ENCODE data around the gene CACFD1.

Gene CACFD1

DNA sequence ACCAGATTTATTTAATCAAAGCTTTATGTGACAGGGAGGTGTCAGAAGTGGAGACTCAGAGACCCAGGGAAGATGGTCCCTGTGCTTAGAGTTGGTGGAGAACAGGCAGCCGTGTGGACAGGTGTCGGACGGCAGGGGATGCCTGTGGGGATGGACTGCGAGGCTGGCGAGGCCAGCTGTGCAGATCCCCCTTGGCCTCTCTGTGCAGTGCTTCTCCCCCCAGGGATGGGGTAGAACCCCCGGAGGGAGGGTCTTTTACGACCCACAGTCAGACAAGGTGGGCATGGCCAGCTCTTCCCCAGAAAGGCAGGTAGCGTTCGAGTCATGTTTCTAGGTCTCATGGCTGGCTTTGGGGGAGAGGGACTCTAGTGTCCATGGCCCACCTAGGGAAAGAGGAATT is 23.8 kb downstream of the CACFD1 start:
- no peak for DNase-seq (ENCODE audit: low read depth in 3 of 3)

DNA sequence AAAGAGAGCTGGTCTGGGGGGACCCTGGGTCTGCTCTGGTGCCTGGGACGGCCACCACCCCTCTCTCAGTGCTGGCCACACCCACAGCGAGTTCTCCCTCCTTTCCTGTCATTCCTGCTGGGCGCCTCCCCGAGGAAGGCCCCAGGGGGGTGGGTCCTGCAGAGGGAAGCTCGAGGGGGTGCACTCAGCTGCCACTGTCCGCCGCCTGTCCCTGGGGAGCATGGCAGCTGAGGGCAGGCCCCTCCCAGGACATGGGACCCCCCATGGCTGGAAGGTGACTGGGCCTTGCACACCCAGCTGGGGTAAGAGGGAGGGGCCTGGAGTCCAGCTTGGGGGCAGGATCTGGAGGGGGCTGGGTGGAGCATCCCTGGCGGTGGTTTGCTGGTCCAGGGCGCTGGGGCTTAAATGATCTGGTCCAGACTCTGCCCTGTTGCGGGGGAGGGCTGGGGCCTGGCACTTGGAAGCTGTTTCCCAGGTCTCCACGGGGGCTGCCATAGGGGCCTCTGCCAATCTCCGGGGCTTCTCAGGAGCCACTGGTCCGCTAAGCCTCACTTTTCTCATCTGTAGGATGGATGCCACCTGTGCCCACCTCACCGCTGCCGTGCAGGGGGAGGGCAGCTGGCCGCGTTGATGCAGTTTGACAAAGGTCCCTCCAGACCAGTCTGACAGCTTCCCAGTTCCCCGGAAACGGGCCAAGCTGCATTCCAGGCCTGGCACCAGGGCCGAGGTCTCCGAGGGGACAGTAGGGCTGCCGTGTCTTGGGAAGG is 25.1 kb downstream of the CACFD1 start:
- DNase-seq (ENCODE audit: low read depth in 3 of 3): no peak

DNA sequence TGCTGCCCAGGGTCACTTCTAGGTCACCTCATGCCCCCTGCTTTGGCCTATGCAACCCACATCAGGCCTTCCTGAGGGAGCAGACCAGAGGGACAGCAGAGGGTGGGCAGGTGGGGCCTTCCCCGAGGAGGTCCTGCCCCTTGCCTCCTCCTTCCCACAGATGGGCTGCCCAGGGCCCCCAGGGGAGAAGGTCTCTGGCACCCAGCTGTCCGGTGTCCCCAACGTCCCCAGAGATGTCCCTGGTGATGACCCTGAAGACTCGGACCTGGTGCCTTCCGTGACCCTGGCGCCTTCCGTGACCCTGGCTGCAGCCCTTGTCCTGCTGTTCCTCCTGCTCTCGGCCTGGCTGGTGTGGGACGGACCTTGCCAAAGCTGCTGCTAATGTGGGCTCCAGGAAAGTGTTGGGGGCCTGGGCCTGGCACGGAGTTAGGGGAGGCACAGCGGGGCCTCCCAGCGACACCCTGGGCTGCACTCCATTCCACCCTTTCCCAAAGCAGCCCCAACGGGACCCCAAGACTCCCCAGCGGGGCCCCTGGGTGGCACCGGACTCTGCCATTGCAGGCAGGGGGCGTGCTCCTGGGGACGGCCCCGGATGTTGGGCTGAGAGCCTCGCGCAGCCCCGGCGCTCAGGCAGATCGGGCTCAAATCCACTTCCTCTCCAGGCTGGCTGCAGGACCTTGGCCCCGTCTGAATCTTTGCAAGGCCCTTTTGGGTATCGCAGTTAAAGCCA is 25.9 kb downstream of the CACFD1 start:
- no peak for DNase-seq (ENCODE audit: low read depth in 3 of 3)

DNA sequence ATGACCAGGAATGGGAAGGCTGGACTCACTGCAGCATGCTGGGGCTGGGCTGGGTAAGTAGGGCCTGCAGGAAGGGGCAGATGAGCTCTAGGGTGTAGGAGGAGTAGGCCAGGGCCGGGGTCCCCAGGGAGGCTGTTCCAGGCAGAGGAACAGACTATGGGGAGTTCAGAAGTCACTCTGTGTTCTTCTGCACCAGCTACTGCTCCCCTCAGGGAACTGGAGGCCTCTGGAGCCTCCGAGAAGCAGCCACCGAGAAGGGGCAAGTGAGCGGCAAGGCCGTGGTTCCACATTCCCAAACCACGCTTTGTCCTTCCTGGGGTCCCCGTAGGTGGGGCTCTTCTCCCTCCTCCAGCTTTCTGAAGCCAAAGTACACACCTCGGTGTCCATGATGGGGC is 27.6 kb downstream of the CACFD1 start:
- DNase-seq (ENCODE audit: low read depth in 3 of 3): no peak

DNA sequence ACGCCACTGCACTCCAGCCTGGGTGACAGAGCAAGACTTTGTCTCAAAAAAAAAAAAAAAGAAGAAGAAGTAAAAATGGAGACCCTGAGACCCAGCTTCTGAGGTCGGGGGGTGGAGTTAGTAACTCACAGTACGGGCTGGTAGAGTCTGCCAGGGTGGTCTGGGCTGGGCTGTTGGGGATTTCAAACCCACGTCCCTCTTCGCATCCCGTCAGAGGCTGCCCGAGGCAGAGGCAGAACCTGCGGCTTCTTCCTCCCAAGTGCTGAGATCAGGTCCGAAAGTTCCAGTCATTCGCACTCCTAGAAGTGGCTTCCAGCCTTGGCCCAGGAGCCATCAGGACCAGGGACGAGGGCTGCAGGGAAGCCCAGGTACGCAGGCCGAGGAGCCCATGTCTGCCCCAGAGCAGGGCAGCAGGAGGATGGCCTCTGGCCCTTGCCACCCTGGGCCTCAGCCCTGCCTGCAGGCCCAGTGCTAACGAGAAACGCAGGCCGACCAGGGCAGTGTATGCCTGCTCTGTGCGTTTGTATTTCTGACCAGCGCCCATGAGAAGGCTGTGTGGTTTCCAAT is 29.0 kb downstream of the CACFD1 start:
- DNase-seq (ENCODE audit: low read depth in 3 of 3): no peak

DNA sequence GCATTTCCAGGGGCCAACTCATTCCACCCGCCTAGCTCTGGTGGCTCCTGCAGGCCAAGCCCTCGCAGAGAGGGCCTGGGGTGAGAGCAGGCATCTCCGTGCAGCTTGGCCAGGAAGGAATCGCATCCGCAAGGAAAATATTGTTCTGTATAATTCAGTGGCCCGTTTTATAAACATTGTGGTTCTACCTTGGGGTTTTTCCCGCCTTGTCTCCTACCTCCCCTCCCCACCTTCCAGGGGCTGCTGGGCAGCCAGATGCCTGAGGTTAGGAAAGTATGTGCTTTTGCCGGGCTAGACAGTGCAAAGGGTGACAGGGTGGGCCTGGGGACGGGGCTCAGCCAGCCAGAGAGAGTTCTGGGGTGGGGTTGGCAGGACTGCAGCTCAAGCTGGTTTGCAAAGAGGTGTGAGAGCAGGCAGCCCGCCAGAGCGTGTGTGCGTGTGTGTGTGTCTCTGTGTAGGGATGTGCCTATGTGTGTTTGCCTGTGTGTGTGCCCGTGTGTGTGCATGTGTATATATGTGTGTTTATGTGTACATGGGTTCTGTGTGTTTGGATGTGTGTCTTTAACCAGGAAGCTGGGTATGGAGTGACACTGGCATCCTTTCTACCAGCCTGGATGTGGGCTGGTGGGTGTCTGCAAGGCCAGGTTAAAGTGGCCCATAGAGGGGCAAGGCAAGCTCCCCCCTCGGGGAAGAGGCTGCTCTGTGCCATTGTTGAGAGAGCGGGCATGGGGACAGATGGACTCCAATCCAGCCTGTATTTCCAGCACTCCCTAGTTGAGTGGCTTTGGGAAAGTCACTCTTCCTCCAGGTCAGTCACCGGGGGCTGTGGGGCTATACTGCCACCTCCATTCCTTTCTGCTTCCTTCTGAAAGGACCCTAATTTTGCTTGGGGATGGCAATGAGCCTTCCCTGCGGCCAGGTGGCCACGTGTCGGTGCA is 29.7 kb downstream of the CACFD1 start:
- DNase-seq (ENCODE audit: low read depth in 3 of 3): no peak

DNA sequence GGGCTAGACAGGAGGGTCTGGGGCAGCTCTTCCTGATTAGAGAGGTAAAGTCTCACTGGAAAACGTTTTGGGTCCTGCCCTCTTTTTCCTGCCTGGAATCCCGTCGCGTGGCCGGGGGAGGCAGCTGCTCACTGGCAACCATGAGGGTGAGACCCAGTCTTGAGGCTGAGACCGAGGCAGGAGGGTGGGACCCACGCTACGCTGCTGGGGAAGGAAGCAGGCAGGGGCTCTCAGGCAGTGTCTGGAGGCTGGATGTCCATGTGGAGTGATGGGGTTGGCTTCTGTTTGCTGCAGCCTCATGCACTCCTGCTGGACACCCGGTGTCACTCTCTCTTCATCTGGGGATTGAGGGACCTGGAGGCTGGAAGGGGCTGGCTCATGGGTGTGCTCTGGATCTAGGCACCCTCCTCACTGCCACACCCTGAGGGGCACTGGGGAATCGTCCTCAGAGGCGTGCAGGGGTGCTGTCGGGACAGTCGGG is 30.5 kb downstream of the CACFD1 start:
- DNase-seq (ENCODE audit: low read depth in 3 of 3): no peak

DNA sequence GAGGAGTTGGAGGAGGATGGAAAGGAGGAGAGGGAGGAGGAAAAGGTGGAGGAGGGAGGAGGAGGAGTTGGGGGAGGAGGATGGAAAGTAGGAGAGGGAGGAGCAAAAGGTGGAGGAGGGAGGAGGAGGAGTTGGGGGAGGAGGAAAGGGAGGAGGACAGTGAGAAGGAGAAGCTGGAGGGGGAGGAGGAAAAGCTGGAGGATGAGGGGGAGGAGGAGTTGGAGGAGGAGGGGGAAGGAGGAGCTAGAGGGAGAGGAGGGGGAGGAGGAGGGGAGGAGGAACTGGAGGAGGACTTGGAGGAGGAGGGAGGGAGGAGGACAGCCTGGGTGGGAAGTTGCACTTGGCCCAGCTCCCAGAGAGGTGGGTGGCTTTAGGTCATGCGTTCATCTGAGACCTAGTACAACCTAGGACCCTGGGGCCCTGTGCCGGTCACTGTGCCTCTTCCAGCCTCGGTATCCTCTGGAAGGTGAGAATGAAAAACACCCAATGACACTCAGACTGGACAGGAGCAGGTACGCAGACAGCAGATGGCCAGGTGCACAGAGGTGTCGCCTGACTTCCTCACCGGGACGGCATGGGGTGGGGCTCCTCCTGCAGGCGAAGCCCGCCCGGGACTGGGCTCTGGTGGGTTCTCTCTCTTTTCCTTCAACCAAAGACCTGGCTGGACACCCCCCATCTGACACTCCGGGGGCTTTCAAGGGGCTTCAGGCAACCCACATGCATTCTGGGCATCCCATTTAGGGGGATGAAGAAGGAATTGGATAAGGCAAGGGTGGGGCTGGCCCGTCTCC is 31.3 kb downstream of the CACFD1 start:
- DNase-seq (ENCODE audit: low read depth in 3 of 3): no peak

DNA sequence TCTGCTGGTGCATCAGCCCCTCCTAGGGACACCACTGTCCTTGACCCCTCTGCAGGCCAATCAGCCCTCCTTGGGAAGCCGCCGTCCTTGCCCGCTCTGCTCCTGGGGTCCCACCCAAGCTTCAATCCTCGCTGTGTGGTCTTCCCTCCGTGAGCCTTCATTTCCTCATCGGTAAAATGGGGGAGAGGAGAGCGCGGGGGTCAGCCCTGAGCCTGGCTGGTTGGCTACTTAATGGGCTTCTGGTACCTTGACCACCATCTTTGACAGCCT is 31.8 kb downstream of the CACFD1 start:
- no peak for DNase-seq (ENCODE audit: low read depth in 3 of 3)

DNA sequence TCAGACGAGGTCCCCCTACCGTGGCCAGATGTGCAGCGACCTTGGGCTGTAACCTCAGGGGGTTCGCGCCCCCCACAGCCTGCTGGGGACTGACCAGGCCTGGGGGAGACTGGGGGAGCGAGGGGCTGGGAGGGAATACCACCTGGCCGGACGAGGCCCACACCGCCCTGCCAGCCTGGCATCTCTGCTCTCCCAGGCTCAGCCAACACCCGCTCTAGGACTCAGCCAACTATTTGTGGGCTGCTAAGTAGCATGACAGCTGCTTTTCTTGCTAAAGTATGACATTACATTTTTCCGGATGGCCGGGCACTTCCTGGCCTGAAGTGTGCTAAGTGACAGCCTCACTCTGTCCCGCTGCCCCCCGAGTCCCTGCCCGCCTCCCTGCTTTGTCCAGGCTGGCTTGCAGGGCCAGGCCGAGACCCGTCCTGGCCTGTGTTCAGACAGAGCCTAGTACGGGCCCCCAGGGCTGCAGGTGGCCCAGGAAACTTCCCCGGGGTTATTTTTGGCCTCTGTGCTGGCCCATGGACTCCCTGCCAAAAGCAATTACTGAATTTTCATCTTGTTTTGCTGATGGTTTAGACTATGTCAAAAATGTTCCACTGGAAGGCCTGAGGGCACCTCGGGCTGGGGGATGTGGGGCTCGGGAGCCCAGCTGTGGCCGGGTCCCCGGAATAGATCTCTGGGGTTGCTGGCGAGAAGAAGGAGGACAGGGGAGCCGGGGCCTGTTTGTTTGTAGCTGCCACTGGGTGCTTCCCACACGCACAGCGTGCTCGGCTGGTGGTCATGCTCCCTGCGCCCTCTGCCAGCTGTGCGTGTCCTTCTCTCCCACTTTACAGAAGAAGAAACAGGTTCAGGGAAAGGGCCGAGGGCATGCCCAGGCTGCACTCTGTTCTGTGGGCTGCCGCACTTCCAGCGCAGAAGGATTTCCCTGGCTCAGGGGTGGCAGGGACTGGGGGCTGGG is 32.6 kb downstream of the CACFD1 start:
- no peak for DNase-seq (ENCODE audit: low read depth in 3 of 3)

DNA sequence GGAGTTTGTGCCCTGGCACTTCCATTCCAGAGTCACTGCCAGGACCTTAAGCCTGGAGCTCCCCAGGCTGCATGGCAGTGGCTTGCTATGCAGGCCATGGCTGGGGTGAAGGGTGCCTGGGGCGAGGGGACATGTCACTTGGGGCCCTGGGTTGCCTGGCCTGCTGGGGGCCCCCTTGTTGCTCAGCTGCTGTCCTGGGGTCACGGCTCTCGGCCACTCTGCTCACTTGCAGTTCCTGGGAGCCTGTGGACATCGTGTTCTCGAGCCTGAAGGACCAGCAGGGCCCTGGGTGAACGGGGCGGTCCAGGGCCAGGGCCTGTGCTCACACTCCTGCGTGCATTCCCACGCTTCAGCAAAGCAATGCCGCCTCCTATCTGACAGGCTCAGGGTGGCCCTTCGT is 33.6 kb downstream of the CACFD1 start:
- no peak for DNase-seq (ENCODE audit: low read depth in 3 of 3)

DNA sequence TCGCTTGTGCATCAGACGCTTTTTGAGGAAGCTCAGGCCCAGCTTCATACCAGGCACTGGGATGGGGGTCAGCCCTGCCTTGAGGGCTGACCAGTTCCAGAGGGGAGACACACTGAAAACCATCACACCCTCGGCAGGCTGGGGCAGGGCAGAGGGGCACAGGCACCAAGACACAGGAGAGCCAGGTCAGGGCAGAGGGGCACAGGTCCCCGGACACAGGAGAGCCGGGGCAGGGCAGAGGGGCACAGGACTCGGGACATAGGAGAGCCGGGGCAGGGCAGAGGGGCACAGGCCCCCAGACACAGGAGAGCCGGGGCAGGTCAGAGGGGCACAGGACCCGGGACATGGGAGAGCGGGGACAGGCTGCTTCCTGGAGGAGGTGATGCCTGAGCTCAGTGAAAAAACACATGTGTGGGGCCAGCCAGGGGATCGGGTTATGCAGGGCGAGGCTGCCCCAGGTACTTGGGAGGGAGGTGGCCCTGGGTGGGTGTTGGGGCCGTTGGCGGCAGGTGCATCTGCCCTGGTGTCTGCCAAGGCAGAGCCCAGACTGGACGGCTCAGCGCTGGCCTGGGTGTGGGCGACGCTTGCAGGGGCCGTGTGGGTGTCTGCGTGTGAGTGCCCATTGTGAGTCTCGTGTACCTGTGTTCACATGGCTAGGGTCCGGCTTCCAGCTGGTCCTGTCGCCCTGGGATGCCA is 34.2 kb downstream of the CACFD1 start:
- DNase-seq (ENCODE audit: low read depth in 3 of 3): no peak

DNA sequence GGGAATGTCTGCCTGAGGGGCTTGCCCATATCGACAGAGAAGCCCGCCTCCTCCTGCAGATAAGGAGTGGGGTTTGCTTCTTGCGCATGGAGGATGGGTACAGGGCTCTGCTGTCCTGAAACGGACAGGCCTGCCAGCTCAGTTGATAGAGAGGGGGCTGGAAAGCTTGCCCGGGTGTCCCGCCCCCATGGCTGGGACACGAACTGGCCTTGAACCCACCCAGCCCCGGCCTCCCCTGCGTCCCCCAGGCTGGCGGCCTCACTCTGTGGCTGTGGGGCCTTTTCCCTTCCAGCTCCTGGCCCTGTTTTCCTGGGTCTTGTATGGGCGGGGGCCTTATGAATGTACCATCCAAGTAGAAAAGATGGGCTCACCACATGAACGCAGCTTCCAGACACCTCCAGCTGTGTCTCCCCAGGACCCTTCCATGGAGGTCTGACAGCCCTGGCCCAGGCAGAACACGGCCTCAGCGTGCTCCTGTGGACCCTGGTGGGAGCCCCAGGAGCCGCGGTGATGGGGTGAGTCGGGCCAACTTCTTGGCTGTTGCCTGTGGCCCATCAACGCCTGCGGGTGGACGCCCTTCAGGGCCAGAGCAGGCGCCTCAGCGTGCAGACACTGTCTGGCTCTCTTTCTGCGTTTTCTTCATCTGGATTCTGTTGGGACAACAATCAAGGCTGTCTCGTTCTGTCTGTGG is 35.0 kb downstream of the CACFD1 start:
- no peak for DNase-seq (ENCODE audit: low read depth in 3 of 3)

DNA sequence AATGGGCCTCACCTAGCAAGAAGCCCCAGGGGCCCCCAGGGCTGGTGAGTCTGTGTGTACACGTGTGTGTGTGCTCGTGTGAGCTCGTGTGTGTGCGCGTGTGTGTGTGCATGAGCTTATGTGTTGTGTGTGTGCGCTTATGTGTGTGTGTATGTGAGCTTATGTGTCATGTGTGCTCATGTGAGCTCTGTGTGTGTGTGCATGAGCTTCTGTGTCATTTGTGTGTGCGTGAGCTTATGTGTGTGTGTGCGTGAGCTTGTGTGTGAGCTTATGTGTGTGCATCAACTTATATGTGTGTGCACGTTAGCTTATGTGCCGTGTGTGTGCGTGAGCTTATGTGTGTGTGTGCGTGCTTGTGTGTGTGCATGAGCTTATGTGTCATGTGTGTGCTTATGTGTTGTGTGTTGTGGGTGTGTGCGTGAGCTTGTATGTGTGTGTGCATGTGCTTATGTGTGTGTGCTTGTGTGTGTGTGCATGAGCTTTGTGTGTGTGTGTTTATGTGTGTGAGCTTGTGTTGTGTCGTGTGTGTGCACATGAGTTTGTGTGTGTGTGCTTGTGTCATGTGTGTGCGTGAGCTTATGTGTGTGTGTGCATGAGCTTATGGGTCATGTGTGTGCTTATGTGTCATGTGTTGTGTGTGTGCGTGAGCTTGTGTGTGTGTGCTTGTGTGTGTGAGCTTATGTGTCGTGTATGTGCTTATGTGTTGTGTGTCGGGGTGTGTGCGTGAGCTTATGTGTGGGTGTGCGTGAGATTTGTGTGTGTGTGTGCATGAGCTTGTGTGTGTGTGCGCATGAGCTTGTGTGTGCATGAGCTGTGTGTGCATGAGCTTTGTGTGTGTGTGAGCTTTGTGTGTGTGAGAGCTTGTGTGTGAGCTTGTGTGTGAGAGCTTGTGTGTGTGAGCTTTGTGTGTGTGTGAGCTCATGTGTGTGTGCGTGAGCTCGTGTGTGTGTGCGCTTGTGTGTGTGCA is 35.8 kb downstream of the CACFD1 start:
- DNase-seq (ENCODE audit: low read depth in 3 of 3): no peak

DNA sequence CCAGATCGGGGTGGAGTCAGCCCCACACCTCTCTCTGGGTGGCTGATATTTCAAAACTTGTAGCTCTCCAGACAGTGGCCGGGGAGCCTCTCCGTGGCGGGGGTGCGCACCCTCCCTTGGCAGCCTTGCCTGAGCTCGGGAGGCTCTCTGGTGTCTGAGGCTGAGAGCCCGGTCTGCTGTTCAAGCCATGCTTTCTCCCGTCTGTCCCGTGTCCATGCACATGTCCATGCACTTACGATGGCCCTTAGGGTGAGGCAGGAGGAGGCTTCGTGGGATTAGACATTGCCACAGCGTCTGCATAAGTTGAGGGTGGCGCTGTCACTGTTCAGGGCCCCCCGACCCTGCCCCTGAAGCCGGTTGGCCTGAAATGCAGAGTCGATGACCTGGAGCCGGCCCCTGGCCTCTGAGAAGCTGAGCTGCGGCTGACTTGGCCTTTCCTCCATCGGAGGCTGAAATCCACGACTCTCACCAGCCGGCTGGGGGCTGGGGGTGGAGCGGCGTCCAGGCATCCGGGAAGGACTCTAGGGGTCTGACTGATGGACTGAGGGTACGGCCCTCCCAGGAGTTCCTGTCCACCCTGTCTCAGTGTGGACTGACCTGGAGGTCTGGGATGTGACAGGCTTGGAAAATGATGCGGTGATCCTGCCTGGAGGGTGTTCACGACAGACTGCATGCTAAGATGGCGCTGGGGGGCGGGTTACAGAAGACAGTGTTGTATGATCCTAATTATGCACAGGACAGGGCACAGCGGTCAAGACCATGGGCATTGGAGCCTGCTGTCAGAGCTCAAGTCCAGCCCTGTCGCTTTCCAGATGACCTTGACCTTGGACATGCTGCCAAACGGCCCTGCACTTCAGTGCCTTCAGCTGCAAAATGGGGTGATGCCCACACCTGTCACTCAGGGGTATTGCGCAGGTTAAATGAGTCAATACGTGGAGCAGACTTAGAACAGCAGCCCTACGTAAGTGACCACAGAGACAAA is 37.4 kb downstream of the CACFD1 start:
- no peak for DNase-seq (ENCODE audit: low read depth in 3 of 3)

DNA sequence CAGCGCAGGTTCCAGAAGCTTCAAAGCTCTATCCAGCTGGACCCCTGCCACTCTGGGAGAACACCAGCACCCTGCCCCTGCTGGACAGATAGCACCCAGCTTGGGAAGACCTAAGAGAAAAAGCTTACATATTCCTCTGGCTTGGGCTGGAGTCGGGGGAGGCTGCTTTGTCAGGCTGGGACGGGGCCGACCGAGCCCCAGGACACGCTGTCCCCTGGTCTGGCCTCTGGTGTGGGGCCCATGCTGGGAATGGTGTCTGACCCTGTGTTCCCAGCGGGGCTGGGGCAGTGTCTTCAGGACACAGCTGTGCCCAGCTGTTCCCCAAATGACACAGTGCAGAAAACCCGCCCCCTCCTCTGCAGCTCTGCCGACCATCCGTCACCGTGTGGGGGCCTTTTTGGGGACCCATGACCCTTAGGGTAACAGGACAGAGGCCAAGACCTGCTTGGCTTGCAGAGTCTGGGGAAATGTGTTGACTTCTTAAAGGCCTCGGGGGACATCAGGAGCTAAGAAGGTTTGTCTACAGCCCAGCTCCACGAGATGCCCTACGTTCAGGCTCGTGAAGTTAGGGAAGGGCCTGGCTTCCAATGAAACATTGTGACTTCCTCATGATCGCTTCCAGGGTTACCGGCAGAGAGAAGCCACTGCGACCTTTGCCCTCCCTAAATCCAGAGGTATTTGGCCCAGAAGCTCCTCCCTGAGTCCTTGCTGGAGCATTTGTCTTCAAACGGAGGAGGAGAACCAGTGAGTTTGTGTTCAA is 39.5 kb downstream of the CACFD1 start:
- no peak for DNase-seq (ENCODE audit: low read depth in 3 of 3)
